Gastrocnemius medialis (tissue), 4 donors: Measurements from ENCODE around the gene LRRC27.

Source experiments
- POLR2A ChIP-seq, 2 donors: fragments of 450-650 bp; IDR thresholded peaks; one replicate each; pipeline ENCODE4 v1.6.1; 2017; ENCODE audit warnings: antibody characterized with exemption in 2 of 2, mild to moderate bottlenecking in 2 of 2, moderate library complexity in 2 of 2
- TF ChIP-seq, protein P1 (sequence below), 5 experiments: fragments of 450-650 bp in 3 of 5; fragments of 200-600 bp in 2 of 5; sonication (generic) in 2 of 5; IDR thresholded peaks in 4 of 5; conservative IDR thresholded peaks in 1 of 5; 1 replicate in 4 of 5; 2 replicates in 1 of 5; pipeline ENCODE4 v1.5.1; 2016 to 2019; ENCODE audit warnings: antibody characterized with exemption in 5 of 5, mild to moderate bottlenecking in 3 of 5, moderate library complexity in 3 of 5

DNA sequence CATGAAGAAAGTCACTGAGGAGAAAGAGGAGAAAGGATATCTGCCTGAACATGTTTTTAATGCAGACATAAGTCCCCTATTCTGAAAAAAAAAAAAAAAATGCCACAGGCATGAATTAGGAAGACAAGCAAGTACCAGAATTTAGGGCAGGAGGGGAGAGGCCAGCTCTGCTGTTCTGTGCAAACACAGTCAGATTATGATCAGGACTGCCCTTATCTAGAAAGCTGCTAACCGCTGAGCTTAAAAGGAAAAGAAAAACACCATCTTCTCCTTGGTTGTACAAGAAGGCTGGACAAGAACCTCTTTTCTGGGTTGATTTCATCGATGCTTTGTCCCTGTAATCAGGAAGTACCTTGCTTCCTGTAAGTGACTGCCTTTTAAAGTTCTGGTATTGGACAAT, 49.7 kb downstream of the LRRC27 start:
- TF ChIP-seq, protein P1, sequence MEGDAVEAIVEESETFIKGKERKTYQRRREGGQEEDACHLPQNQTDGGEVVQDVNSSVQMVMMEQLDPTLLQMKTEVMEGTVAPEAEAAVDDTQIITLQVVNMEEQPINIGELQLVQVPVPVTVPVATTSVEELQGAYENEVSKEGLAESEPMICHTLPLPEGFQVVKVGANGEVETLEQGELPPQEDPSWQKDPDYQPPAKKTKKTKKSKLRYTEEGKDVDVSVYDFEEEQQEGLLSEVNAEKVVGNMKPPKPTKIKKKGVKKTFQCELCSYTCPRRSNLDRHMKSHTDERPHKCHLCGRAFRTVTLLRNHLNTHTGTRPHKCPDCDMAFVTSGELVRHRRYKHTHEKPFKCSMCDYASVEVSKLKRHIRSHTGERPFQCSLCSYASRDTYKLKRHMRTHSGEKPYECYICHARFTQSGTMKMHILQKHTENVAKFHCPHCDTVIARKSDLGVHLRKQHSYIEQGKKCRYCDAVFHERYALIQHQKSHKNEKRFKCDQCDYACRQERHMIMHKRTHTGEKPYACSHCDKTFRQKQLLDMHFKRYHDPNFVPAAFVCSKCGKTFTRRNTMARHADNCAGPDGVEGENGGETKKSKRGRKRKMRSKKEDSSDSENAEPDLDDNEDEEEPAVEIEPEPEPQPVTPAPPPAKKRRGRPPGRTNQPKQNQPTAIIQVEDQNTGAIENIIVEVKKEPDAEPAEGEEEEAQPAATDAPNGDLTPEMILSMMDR (IDR thresholded peaks at IDR 0.05 in 4 of 5, conservative IDR thresholded peaks at IDR 0.05 in 1 of 5) = no peak
- no peak for TF ChIP-seq POLR2A (IDR thresholded peaks at IDR 0.05)
